Pons (tissue), 1 donor: ENCODE data around the gene C3orf20.

Experiments used
- DNase-seq: peaks from one replicate; pipeline ENCODE4 v3.0.0-alpha.2; 2016; ENCODE audit warnings: low spot score

Gene C3orf20

DNA sequence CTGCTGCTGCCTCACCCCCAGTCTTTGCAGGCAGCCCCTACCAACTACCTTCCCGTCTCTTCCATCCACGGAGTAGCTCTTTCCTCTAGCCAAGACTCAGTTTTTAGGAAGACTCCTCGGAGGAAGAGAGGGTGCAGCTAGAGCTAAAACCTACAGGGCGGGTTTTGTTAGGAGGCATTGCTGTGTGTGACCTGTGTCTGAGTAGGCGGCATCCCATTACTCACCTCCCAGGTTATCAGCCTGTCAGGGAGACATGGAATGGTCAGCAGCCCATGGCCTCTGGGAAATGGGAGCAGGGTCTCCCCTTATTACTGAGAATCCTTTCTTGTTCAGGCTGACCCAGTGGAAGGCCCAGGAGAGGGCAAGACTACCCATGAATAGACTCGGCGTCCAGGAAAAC lies 100.1 kb downstream of the C3orf20 start:
- no peak for DNase-seq

DNA sequence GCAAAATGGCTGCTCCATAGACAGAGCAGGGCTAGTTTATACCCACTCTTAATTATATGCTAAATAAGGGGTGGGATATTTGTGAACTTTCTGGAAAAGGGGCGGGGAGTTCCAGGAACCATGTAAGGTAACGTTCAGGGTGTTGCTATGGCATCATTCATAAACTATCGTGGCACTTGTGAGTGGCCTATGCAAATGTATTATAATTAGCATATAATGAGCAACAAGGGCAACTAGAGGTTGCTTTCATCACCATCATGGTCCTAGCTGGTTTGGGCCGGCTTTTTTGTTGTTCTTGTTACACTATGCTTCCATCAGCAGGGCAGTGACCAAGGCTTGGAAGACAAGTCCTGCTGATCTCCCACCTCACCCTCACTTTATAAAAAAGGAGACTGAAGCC lies 100.6 kb downstream of the C3orf20 start:
- DNase-seq: no peak

DNA sequence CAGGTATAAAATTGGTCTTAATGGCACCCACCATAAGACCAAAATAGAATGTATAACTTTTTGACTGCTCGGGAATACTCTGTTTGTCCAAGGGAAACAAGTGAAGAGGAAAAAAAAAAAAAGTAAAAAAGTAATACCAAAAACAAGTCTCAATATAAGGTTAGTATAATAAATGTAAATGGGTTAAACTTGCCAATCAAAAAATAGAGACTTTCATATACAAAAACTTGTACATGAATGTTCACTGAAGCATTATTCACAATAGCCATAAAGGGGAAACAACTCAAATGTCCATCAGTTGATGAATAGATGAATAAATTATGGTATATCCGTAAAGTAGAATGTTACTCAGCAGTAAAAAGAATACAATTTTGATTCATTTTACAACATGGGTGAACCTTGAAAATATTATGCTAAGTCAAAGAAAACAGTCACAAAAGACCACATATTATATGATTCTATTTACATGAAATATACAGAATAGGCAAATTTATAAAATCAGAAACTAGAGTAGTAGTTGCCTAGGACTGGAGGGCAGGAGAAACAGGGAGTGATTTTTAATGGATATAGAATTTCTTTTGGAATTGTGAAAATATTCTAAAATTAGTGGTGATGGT lies 104.2 kb downstream of the C3orf20 start:
- no peak for DNase-seq

DNA sequence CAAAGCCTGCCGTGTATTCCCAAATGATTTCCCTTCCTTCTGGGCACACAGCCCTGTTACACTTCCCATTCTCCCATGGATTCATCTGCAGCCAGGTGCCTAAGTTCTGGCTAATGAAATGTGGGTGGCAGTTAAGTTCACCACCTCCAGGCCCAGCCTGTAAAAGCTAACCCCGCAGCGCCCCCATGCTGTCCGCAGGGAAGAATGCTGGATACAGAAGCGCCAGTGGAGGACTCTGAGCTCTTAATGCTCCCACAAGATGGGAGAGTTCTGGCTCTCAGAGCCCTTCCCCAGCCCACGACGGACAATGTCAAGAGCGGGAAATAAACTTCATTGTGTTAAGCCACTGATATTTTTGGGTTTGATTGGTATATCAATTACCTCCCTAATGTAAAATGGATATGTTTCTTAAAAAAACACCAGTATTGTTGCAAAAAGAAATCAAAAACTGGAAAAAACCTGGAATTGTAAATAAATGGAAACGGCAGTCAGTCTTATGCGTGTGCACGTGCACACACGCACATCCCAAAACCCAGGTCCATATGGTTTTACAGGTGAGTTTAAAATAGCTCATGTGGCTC lies 106.1 kb downstream of the C3orf20 start:
- no peak for DNase-seq

DNA sequence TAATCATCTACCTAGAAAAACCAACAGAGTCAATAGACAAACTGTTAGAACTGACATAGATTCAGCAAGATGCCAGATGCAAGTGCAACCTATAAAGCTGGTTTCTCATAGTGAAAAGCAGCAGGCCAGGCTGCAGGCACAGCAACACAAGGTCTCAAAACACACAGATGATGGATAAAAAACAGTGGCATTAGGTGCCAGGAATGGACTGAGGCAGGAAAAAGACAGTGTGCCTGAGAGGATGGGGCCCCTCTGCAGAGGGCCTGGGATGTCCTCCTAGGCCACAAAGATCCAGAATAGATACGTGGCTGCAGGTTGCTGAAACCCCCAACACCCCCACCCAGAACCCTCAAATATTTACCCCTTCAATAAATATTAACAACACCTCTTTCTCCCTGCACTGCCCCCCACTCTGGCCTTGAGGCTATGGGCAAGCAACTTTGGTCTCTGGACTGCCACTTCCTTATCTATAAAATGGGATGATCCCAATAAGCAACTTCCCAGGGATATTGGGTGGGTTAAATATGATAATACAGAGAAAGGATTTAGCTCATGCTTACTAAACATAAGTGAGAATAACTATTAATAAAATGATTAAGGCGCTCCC lies 108.6 kb downstream of the C3orf20 start:
- DNase-seq: no peak

DNA sequence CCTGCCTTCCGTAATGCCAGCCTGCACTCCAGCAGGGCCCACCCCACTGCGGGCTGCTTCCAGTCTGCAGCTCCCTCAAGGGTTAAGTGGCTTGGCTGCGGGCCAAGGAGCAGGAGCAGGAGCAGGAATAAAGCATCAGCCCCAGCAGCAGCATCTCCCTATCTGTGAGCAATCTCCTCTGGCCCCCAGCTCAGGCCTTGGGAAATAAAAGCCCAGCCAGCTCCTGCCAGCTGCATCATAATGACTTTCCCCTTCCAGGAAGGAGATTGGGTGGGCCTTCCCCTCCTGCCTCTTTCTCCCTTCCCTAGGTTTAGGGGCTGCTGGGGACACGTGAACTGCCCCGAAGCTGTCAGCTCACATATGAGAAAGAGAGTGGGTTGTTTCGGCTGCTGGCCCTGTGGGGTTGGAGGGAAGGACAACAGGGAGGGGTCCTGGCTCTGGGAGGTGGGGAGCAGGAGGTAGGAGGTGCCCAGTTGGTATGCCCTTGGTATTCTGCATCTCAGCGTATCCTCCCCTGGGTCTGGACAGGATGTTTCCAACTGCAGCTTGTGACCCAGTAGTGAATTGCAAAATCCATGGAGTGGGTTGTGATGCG lies 109.2 kb downstream of the C3orf20 start:
- no peak for DNase-seq

DNA sequence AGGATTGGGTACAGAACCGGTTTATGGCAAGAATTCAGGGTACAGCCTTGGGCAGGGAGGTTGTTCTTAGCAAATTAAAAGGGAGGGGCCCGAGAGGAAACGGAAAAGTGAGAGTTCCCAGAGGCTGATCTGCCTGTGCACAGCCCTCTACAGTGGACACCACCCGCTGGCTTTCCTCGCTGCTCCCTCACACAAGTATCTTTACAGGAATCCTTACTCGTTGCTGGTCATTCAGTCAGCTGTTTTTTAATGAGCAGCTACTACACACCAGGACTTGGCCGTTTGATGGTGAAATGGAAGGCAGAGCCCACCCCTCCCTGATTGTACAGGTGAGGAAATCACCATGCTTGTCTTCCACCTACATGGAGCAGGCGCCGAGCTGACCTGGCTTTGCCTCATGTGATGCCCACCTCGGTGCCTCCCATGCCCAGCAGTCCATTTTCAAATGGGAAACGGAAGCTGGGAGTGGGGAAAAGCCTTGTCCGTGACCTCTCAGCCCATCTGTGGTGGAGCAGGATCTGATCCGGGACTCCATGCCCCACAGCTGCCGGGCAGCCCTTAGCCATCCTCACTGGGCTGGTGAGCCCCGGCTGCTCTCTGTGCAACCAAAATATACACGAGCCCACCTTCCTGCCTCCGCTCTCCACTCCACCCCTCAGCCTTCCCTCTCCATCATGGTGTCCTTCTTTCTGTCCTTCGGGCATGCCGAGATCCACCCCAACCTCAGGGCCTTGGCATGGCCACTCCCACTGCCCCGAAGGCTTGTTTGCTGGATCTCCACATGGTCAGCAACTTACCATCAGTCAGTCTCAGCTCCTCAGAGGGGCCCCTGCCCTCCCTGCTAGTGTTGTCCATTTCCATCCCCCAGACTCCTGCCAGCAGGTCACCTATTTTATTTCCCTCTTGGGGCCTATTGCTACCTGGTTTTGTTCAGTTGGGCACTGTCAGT lies 110.5 kb downstream of the C3orf20 start:
- DNase-seq: no peak

DNA sequence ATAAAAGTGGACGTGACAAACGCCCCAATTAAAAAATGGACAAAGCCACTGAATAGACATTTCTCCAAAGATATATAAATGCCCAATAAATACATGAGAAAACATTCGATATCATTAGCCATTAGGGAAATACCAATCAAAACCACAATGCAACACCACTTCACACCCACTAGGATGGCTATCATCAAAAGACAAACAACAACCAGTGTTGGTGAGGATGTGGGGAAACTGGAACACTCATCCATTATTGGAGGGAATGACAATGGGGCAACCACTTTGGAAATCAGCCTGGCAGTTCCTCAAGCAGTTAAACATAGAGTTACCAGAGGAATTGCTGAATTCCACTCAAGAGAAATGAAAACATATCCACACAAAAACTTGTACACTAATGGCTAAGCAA lies 111.4 kb downstream of the C3orf20 start:
- no peak for DNase-seq

DNA sequence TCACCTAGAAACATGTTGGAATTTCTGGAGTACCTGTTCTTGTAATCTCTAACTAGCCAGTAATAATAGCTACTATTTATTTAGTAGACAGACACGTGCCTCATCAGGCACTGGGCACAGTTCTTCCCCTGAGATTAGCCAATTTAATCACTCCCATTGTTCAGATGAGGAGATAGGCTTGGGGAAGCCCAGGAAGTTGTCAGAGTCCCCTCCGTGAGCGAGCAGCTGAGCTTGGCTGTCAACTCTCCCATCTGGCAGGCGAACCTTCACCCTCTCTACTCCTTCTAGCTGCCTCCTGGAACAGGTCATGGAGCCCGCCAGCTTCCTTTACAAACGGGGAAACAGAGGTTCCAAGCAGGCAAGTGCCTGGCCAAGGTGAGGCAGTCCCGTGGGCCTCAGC lies 112.7 kb downstream of the C3orf20 start:
- no peak for DNase-seq

DNA sequence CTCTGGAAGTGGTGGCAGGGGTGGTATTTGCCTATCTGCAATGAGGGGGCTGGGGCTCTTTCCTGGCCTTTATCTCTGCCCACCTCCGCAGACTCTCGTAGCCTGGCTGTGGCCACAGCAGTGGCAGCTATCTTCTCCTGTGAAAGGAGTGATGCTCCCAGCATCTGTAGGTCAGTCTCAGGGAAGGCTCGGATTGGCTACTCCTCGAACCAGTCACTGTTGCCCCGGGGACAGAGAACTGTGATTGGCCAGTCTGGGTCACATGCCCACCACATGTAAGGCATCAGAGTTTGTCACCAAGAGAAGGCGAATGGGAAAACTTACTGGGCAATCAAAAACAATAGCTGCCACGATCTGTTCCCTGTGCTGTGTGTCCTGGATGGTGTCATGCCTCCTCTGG lies 113.7 kb downstream of the C3orf20 start:
- DNase-seq: no peak

DNA sequence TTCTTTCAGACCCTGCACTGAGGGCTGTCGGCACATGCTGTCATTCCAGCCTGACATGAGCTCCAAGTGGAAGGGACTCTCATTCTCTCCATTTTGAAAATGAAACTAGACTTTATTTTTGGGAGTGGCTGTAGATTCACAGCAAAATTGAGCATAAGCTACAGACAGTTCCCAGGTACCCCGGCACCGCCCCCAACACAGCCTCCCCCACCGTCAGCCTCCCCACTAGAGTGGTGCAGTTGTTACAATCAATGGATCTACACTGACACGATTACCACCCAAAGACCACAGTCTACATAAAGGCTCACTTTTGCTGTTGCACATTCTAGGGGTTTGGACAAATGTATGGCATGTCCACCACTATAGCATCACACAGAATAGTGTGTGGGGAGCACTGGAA lies 114.3 kb downstream of the C3orf20 start:
- no peak for DNase-seq

DNA sequence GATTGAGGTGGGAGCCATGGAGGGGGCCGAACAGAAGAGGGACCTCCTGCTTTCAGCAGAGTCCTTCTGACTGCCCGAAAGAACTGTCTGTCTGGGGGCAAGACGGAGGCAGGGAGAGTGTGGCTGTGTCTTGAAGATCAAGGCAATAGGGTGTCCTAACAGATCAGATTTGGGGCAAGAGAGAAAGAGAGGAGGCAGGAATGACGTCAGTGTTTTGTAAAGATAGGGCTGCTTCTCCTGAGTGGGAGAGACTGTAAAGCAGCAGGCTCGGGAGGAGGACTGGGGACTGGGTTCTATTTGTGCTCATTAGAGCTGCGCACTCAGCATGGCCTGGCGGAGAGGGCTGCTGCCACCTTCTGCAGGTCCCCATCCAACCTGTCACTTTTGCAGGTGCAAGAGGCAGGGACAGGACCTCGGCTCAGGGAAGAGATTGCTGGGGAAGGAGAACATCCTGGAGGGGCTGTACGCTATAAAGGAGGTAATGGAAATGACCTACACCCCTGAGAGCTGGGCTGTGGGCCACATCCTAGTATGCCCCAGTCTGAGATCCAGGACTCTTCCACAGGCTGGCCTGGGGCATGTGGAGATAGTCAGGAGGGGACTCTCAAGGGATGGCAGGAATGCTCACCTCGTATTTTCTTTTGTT lies 114.8 kb downstream of the C3orf20 start:
- DNase-seq: no peak

DNA sequence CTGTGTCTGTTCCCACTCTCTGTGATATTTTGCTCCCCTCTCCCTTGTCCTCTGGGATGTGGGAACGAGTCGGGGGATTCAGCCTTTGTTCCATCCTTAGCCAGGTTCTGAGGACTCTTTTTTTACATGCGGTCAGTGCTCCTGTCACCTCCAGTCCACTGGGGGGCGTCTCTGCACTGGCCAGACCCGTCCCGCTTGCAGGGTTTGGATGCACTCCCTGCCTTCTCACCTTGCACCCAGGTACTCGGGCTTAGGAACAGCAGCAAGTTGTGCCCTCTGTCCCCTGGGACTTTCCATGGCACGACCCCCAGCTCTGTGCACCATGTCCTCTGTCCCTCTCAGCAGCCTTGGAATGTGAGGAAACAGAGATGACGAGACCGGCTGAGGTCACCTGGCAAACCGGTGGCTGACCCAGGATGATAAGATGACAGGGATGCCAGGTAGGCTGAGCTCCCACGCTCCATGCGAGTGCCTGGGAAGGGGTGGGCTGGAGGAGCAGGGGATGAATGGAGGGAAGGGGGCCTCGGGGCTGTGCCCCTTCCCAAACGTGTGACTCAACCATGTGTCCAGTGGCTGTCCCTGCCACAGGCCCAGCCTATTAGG lies 116.5 kb downstream of the C3orf20 start:
- no peak for DNase-seq

DNA sequence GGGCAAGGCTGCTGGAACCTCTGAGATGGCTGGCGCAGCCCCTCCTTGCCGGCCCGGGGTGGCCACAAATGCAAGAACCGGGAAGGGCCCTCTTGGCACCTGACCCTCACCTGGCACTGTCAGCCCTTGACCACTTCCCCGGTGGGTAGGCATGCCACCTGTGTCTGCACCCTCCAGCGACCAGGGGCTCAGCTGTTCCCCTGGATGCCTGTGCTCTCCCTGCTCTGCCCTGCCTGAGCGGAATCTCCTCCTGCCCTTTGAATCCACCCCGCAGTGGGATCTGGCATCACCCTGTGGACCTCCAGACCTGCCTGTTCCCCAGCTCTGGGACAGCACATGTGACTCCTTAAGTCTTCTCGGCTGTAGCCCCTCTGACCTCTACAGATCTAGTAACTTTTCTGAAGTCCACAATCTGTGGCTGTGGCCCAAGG lies 117.8 kb downstream of the C3orf20 start:
- DNase-seq: no peak

DNA sequence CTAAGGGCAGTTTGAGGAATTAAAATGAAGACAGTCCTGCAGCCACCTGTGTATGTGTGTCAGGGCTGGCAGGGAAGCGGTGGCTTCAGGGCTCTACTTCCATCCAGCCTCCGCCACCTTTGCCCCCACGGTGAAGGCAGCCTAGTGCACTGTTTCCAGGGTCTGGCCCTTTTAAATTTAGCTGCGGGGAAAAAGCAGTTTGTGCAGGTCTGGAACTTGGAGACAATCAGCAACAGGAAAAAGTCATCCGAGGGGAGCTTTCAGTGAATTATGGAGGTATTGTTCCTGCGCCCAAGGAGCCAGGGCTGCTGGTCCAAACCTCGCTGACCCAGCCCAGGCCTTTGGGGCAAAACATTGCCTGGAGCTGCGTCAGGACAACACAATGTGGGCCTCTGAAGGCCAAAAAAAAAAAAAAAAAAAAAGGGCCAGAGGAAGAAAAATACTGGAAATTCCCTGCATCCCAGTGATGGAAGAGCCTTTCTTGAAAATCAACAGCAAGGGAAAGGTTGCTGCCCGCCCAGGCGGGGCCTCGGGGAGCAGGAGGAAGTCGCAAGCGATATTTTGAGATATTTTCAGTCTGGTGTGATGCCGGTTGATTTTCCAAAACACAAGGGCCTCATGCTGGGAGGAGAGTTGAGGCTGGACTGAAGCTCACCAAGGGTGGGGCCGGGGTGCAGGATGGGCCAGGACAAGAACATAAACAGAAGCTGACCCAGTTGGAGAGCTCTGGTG lies 118.4 kb downstream of the C3orf20 start:
- peak; percentile 2 for DNase-seq

DNA sequence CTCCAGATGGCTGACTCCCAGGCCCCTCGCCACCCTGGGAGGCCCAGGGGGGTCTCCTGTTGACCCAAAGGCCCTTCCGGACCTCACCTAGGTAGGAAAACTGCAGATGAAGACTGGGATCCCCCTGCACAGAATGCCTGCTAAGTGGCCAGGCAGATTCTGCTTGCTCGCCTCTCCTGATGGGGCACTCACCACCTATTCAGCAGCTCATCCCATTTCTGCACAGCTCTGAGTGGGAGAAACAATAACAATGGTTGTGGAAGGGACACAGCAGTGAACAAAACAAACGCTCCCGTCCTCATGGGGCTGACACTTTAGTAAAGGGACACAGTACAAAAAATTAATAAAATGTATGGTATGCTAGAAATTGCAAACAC lies 118.9 kb downstream of the C3orf20 start:
- DNase-seq: no peak

DNA sequence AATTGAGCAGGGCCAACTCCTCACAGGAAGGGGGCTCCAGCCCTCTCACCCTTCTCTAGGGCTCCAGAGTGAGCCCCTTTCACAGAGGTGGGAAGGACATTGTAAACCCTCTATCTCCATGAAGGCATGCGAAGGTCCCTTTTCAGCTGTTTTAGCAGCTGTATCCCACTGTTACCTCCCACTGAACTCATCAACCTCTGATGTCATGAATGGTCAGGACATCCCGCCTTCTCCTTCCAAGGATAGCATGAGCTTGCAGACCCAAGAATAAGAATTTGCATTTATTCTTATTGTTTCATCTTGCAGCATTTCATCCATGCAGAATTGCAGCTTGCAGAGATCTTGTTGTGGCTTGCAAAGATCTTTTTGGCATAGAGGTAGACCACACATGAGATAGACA lies 119.5 kb downstream of the C3orf20 start:
- DNase-seq: no peak

DNA sequence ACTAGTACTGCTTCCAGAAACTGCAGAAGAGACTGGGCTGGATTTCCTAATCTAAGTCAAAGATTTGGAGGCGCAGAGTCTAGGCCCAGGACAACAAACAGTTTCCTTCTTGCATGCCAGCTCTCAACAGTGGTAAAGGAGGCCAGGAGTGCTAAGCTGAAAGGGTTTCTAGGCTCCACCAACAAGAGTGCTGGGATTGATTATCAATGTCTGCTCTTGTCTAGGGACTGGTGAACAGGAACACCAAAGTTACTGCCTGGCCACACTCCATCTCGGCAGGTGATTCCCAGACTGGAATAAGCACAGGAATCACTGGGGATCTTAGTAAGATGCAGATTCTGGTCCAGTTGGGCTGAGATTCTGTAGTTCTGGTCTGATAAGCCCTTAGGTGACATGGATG lies 121.1 kb downstream of the C3orf20 start:
- no peak for DNase-seq

DNA sequence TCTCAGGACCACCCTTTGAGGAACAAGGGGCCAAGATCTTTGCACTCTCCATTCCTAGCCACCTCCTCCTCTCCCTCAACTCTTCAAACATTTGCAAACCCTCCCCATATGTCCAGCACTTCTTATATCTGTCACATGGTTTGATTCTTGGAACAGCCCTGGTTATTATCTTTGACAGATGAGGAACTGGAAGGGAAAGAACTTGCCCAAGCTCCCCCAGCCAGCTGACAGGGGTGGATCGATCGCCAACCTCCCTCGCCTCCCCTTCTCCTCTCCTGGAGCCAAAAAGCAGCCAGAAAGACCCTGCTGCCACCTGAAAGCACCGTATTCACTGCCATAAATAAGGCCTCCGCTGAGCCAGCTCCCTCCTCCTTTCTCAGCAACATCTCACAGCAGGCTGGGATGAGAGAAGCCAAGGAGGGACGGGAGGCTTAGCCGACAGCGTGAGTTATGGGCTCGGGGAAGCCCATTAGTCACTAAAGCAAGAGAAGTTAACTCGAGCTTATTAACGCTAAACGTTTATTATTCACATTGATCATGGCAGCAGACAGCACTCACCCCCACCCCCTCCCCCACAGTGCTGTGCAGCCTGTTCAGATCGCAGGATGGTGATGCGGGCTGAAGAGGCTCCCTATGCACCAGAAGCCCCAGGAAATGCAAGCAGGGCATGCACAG lies 121.6 kb downstream of the C3orf20 start:
- DNase-seq: no peak

DNA sequence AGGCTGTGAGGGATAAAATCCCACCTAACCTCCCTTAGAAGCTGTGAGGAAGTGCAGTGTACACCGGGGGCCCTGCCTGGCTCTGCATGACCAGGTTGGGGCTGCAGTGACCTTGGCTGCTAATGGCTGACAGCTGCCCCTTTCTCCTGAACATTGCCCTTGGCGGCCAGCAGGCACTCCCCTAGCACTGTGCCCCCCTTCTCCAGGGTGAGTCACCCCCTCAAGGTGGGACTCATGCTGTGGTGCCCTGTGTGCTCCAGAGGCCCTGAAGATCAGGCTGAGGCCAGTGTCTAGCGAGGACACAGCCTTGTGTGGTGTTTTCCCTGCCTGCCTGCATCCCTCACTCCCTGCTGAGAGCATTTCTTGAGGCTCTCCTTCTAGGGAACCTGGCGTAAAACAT lies 122.8 kb downstream of the C3orf20 start:
- DNase-seq: no peak
